ENCODE measurements around the gene AMIGO2.

Gene AMIGO2

GRCh38 chr12:47098099-47098498, 18.3 kb upstream of the AMIGO2 start:
- no peak for DNase-seq (ENCODE audit: low spot score)

GRCh38 chr12:47097276-47097896, 17.6 kb upstream of the AMIGO2 start:
- no peak for DNase-seq (ENCODE audit: low spot score)

GRCh38 chr12:47095446-47096236, 15.9 kb upstream of the AMIGO2 start:
- no peak for DNase-seq (ENCODE audit: low spot score)

- no peak for DNase-seq (ENCODE audit: low spot score)
Observed at GRCh38 chr12:47094804-47095203, 15.0 kb upstream of the AMIGO2 start.

GRCh38 chr12:47091009-47091408, 11.2 kb upstream of the AMIGO2 start:
- DNase-seq (ENCODE audit: low spot score), result no peak

- DNase-seq (ENCODE audit: low spot score), result no peak
Observed at GRCh38 chr12:47088021-47088944, 8.5 kb upstream of the AMIGO2 start.

- DNase-seq (ENCODE audit: low spot score), result no peak
Observed at GRCh38 chr12:47087088-47087688, 7.4 kb upstream of the AMIGO2 start.

- no peak for DNase-seq (ENCODE audit: low spot score)
Observed at GRCh38 chr12:47085815-47086252, 6.1 kb upstream of the AMIGO2 start.

GRCh38 chr12:47084172-47084571, 4.4 kb upstream of the AMIGO2 start:
- DNase-seq (ENCODE audit: low spot score), result no peak

GRCh38 chr12:47082796-47083621, 3.2 kb upstream of the AMIGO2 start:
- no peak for DNase-seq (ENCODE audit: low spot score)

GRCh38 chr12:47082283-47082682, 2.5 kb upstream of the AMIGO2 start:
- DNase-seq (ENCODE audit: low spot score), result no peak

- DNase-seq (ENCODE audit: low spot score), result no peak
Observed at GRCh38 chr12:47080725-47081502, 1.2 kb upstream of the AMIGO2 start.

- DNase-seq (ENCODE audit: low spot score), result no peak
Observed at GRCh38 chr12:47079981-47080724, 394 bp upstream of the AMIGO2 start.

GRCh38 chr12:47078733-47079467, 859 bp downstream of the AMIGO2 start:
- no peak for DNase-seq (ENCODE audit: low spot score)

- DNase-seq (ENCODE audit: low spot score), result no peak
Observed at GRCh38 chr12:47078086-47078395, 1.7 kb downstream of the AMIGO2 start.

GRCh38 chr12:47077206-47078085, 2.3 kb downstream of the AMIGO2 start:
- no peak for DNase-seq (ENCODE audit: low spot score)

GRCh38 chr12:47075192-47076084, 4.3 kb downstream of the AMIGO2 start:
- no peak for DNase-seq (ENCODE audit: low spot score)
